SK-N-SH (cell line): ENCODE results near the gene STRA8.

Source experiments
- CTCF ChIP-seq: fragments of 200-600 bp; sonication (generic); IDR thresholded peaks from 2 replicates; pipeline ENCODE4 v1.6.1; 2017; ENCODE audit warnings: antibody characterized with exemption, mild to moderate bottlenecking, moderate library complexity
- EP300 ChIP-seq, 2 experiments: IDR thresholded peaks; 2 replicates each; pipeline versions ENCODE4 v1.4.0 to v1.6.1; 2012; ENCODE audit warnings: borderline replicate concordance in 1 of 2, low read depth in 1 of 2, low read length in 1 of 2
- FOXM1 ChIP-seq: IDR thresholded peaks from 2 replicates; pipeline ENCODE4 v1.4.0; 2012; ENCODE audit warnings: low read depth, mild to moderate bottlenecking
- GATA2 ChIP-seq: sonication (generic); formaldehyde crosslinking; IDR thresholded peaks from 2 replicates; pipeline ENCODE4 v1.5.0; 2020; ENCODE audit warnings: mild to moderate bottlenecking, missing genetic modification reagents
- NRF1 ChIP-seq: IDR thresholded peaks from 2 replicates; pipeline ENCODE4 v1.6.1; 2012; ENCODE audit warnings: low read depth, mild to moderate bottlenecking, low read length
- SMC3 ChIP-seq: IDR thresholded peaks from 2 replicates; pipeline ENCODE4 v1.6.1; 2012; ENCODE audit warnings: low read depth, low read length, improper control_type of control experiment
- YY1 ChIP-seq: IDR thresholded peaks from 2 replicates; pipeline ENCODE4 v1.4.0; 2012; ENCODE audit warnings: low read depth, mild to moderate bottlenecking
- TF ChIP-seq, protein P1 (sequence below): IDR thresholded peaks from 2 replicates; pipeline ENCODE4 v1.6.1; 2012; ENCODE audit warnings: mild to moderate bottlenecking, low read depth, low read length, moderate library complexity

GRCh38 chr7:135215180-135215579 lies 18.5 kb upstream of the STRA8 start:
- no peak for TF ChIP-seq CTCF
- TF ChIP-seq NRF1, result no peak
- TF ChIP-seq YY1, result no peak
- TF ChIP-seq GATA2 (CRISPR knock-in tag), result no peak
- no peak for TF ChIP-seq EP300 (IDR thresholded peaks at IDR 0.05; ENCODE audit: borderline replicate concordance in 1 of 2, low read depth in 1 of 2, low read length in 1 of 2)
- no peak for TF ChIP-seq SMC3
- no peak for TF ChIP-seq FOXM1
- TF ChIP-seq, protein P1, sequence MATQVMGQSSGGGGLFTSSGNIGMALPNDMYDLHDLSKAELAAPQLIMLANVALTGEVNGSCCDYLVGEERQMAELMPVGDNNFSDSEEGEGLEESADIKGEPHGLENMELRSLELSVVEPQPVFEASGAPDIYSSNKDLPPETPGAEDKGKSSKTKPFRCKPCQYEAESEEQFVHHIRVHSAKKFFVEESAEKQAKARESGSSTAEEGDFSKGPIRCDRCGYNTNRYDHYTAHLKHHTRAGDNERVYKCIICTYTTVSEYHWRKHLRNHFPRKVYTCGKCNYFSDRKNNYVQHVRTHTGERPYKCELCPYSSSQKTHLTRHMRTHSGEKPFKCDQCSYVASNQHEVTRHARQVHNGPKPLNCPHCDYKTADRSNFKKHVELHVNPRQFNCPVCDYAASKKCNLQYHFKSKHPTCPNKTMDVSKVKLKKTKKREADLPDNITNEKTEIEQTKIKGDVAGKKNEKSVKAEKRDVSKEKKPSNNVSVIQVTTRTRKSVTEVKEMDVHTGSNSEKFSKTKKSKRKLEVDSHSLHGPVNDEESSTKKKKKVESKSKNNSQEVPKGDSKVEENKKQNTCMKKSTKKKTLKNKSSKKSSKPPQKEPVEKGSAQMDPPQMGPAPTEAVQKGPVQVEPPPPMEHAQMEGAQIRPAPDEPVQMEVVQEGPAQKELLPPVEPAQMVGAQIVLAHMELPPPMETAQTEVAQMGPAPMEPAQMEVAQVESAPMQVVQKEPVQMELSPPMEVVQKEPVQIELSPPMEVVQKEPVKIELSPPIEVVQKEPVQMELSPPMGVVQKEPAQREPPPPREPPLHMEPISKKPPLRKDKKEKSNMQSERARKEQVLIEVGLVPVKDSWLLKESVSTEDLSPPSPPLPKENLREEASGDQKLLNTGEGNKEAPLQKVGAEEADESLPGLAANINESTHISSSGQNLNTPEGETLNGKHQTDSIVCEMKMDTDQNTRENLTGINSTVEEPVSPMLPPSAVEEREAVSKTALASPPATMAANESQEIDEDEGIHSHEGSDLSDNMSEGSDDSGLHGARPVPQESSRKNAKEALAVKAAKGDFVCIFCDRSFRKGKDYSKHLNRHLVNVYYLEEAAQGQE, result no peak
